VCaP (cell line): ENCODE measurements around the gene MYLK2.

Experiments used
- H3K27ac ChIP-seq: fragments of 450-650 bp; 2 replicates; pipeline ENCODE4 v1.5.1; 2017
- CTCF ChIP-seq: fragments of 450-650 bp; conservative IDR thresholded peaks from 2 replicates; pipeline ENCODE4 v1.5.1; 2017; ENCODE audit warnings: mild to moderate bottlenecking, moderate library complexity

The MYLK2 gene

DNA sequence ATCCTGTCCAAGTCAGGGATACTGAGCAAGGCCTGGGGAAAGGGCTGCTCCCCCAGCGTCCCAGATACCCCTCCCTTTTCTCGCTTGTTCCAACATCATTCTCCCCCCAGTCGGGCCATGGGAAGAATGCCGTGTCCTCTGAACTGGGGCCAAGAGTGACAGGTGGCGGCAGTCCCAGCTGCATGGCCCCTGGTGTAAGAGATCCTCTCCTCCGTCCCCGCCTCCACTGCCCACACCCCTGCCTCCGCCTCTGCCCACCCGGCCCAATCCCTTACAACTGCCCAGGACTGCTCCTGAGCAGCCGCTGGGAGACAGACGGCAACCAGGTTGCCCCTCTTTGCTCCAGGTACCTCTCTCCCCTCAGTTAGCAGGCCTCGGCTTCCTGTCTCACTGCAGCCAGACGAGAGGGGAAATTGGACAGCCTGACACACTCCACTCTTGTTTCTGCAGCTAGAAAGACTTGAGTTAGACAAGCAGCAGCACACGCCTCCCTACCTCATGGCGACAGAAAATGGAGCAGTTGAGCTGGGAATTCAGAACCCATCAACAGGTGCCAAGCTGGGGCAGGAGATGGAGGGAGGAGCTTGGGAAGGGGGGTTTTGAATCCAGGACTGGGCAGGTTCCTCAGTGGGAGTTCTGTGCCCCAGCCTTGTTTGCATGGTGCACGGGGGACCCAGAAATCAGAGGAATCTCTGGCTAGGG, at the start of gene MYLK2:
MYLK2 (plus strand) TSS at position 274 of the 702 bp plus-strand sequence; CDS start at position 499, 225 bp downstream.
- H3K27ac ChIP-seq = no peak within 1 kb of the TSS
- no peak for TF ChIP-seq CTCF

DNA sequence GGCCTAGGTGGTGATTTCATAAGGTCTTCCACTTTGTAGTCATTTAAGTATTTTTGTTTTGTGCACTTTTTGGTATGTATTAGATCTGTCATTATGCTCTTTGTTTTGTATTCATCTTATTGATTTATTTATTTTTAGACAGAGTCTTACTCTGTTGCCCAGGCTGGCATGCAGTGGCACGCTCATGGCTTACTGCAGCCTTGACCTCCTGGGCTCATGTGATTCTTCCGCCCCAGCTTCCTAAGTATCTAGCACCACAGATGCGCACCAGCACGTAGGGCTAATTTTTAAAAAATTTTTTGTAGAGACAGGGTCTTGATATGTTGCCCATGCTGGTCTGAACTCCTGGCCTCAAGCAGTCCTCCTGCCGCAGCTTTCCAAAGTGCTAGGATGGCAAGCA, 49.5 kb upstream of the MYLK2 start:
- TF ChIP-seq CTCF = no peak
- H3K27ac ChIP-seq = peak overlapping the region; percentile 50

- no peak for TF ChIP-seq CTCF
- peak overlapping the region; percentile 50 for H3K27ac ChIP-seq
Observed at GRCh38 chr20:31770243-31770642, 48.9 kb upstream of the MYLK2 start.

- no peak overlapping the region for H3K27ac ChIP-seq
- no peak for TF ChIP-seq CTCF
Observed at GRCh38 chr20:31774408-31774807, 44.7 kb upstream of the MYLK2 start.

- TF ChIP-seq CTCF = no peak
Observed at GRCh38 chr20:31780839-31781238, 38.3 kb upstream of the MYLK2 start.

DNA sequence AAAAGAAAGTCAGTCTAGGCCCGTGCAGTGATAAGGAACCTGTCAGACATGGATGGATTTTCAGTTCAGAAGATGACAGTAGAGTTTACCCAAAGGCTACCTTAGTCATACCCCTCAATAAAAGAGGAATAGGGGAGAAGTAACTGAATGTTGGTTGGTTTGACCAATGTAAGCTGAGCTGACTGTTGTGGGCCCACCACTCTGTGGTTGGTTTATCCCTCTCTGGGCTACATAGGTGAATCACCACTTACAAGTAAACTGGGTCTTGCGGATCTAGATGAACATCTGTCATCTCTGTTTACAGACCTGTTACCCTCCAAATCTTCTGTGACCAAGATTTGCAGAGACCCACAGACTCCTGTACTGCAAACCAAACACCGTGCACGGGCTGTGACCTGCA, 37.2 kb upstream of the MYLK2 start:
- no peak overlapping the region for H3K27ac ChIP-seq
- TF ChIP-seq CTCF = no peak

More at GRCh38 chr20:31780839-31781238, 38.3 kb upstream of the MYLK2 start:
- no peak overlapping the region for H3K27ac ChIP-seq

DNA sequence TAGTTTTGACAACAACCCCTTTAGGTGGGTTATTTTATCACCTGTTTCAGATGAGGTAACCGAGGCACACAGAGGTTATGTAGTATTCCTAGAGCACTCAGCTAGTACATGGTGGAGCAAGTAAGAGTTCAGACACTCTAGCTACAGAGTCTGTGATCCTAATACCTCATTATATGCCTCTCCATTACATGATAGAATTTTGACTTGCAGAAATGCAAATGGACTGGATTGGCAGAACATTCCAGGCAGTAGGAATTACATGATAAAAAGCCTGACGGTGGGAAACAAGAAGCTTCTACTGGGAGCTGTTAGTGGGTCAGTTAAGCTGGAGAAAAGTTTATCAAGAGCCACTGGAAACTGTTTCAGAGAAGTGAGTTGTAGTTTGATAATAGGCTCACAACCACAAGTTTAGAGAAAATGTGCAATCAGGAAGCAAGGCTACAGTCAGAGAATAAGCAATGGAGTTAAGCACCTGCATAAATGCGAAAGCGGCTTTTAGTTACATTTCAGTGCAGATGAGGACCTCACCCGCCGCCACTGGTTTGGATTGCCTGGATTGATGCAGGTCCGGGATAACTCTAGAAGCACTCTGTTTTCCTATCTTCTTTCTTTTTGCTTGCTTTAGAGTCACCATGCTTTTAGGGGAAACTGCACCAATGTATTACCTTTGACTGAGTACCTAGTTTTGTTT, 34.7 kb upstream of the MYLK2 start:
- no peak overlapping the region for H3K27ac ChIP-seq
- no peak for TF ChIP-seq CTCF
